HG03520 (cell line): Measurements from ENCODE around the gene GALNT13.

Experiments
- ATAC-seq: cut with Tn5 transposase; IDR thresholded peaks from one replicate; pipeline ENCODE4 v1.9.1; 2021; ENCODE audit warnings: mild to moderate bottlenecking, moderate library complexity; ENCODE audit not compliant: unreplicated experiment

GALNT13 gene

GRCh38 chr2:154097833-154098398 is 226.2 kb downstream of the GALNT13 start:
- no peak for ATAC-seq

GRCh38 chr2:154120706-154121105 is 249.0 kb downstream of the GALNT13 start:
- ATAC-seq: no peak

DNA sequence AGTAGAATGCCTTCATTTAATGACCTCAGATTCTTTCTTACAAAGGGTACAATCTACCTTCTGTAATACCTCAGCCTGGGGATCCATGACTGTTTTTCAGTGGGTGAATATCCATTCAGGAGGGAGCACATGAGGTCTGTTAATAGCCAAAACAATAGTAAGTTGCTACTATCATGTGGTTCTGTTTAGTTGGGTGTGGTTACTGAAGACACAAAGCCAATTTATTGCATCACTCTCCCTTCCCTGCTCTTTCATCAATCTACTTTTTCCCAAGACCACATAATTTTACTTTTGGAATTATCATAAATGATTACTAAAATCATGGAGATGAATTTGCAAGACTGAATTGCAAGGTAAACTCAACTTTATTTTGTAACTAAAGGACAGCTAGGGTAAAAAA is 254.2 kb downstream of the GALNT13 start:
- no peak for ATAC-seq

GRCh38 chr2:154130821-154131220 is 259.1 kb downstream of the GALNT13 start:
- no peak for ATAC-seq

DNA sequence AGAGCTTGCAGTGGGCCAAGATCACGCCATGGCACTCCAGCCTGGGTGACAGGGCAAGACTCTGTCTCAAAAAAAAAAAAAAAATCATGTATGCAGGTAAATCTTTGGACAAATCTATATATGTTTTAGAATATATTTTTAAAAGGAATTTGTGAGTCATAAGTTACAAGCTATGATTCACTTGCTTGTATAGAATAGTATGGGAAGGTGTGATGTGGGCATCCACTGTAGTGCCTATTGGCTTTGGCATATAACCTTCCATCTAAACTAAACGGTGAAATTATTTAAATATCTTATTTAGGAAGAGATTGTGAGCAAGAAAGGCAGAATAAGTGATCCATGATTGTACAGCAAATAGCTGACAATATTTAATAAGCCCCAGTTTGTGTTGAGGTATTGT is 261.1 kb downstream of the GALNT13 start:
- ATAC-seq: no peak

GRCh38 chr2:154133823-154134222 is 262.1 kb downstream of the GALNT13 start:
- no peak for ATAC-seq

- no peak for ATAC-seq
Measured at GRCh38 chr2:154140249-154141025, 268.7 kb downstream of the GALNT13 start.

DNA sequence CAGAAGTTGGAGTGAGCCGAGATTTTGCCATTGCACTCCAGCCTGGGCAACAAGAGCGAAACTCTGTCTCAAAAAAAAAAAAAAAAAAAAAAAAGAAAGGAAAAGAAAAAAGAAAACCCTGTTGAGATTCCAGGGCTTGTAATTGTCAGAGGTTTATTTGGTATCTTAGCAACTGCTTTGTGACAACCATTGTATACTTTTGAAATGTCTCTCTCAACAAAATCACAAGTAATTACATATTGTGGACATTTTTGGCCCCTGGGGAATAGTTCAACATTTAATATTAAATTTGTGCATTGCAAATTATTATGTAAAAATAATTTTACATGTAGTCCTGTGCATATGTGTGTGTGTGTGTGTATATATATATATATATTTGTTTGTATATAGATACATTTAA is 270.8 kb downstream of the GALNT13 start:
- no peak for ATAC-seq

DNA sequence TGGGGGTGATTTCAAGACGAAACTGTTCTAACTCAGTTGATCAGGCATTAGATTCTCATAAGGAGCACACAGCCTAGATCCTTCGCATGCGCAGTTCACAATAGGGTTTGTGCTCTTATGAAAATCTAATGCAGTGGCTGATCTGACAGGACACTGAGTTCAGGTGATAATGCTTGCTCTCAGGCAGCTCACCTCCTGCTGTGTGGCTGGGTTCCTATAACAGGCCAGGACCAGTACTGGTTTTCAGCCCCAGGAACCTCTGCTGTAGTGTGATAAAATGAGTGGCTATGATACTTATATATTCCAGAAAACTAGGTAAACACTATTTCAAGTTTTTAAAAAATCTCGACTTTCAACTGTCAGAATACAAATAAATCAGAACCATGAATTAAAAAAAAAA is 271.4 kb downstream of the GALNT13 start:
- no peak for ATAC-seq

DNA sequence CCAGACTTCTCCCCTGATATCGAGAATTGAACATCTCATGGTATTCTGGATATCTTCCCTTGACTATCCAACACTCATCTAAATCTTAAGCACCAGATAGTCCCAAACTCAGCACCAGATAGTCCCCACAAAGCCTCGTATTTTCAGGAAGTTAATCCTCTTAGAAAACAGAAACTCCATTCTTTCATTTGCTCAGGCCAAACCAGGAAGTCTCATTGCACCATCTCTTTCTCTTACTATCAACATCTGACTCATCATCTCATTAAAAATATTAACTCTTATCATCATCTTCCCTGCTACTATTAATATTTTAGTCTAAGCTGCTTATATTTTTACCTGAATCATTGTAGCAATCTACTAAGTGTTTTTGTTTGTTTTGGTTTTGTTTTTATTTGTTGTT is 286.4 kb downstream of the GALNT13 start:
- ATAC-seq: no peak

DNA sequence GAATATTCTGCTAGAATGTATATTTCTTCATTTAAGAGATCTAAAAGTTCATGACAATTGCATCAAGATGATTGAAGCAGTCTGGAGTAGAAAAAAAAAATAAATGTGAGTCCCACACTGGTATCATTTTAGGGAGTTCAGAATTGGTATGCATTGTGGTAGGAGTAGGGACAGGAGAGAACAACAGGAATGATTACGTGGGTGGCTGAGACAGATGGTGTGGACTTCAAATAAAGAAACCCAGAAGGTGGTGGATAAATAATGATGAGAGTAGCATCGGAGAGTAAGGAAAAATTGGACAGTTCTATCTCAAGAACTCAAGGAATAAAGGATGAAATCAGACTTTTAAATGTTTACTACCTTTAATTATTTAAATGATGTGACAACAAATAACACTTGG is 289.6 kb downstream of the GALNT13 start:
- no peak for ATAC-seq

- ATAC-seq: no peak
Measured at GRCh38 chr2:154170400-154170799, 298.7 kb downstream of the GALNT13 start.

- ATAC-seq: no peak
Measured at GRCh38 chr2:154173164-154173563, 301.4 kb downstream of the GALNT13 start.

GRCh38 chr2:154173919-154174318 is 302.2 kb downstream of the GALNT13 start:
- no peak for ATAC-seq

- no peak for ATAC-seq
Measured at GRCh38 chr2:154182008-154182407, 310.3 kb downstream of the GALNT13 start.

- no peak for ATAC-seq
Measured at GRCh38 chr2:154187948-154188347, 316.2 kb downstream of the GALNT13 start.

DNA sequence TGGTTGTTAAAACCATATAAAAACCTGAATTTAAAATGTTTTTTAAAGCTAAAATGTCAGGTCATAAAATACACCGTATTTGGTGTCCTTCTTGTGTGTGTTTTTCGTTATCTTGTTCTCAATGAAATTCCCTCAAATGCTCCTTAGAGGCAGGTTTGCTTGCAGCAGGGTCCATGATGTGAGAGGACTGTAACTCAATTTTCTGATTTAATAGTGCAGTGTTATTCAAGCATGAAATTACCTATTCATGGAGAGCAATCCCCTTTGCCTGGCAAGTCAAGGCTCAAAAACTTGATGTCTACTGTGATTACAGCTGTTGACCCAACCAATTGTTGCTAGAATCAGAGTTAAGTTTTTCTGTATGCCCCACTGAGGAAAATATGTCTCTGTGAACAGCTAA is 318.2 kb downstream of the GALNT13 start:
- ATAC-seq: no peak

DNA sequence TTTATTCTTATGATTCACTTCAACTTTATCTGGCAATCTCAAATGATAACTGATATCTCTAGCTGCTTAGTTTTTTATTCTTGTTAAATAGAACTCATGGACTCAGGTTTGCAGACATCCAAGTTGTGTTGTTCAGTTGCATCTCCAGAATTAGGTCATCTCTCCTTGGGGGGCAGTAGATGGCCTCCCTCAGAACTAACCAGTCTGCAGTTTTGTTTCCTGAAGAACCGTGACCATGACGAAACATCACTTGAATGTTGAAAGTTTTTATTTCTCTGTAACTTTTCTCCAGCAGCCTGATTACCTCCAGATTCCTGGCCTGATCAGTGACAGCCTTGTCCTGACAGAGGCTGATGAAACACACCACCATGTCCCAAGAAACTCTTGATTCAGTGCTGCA is 321.5 kb downstream of the GALNT13 start:
- ATAC-seq: no peak

- ATAC-seq: no peak
Measured at GRCh38 chr2:154194909-154195643, 323.4 kb downstream of the GALNT13 start.

- ATAC-seq: no peak
Measured at GRCh38 chr2:154195644-154196195, 324.0 kb downstream of the GALNT13 start.

- no peak for ATAC-seq
Measured at GRCh38 chr2:154198866-154199265, 327.1 kb downstream of the GALNT13 start.

- no peak for ATAC-seq
Measured at GRCh38 chr2:154203206-154203605, 331.5 kb downstream of the GALNT13 start.
